ENCODE results near the gene TRIM27. TPM values are rescaled to one million over a fixed set of nuclear protein-coding genes. Genes with fewer than 3 reads are reported as not detected.
"Not testable (repeated sequence)": the region's sequence is repeated elsewhere in the genome, so short reads cannot be mapped to it uniquely, and the experiment has no call there.

The TRIM27 gene
- 61.5 and 65.9 TPM in 2 replicates for total RNA-seq

DNA sequence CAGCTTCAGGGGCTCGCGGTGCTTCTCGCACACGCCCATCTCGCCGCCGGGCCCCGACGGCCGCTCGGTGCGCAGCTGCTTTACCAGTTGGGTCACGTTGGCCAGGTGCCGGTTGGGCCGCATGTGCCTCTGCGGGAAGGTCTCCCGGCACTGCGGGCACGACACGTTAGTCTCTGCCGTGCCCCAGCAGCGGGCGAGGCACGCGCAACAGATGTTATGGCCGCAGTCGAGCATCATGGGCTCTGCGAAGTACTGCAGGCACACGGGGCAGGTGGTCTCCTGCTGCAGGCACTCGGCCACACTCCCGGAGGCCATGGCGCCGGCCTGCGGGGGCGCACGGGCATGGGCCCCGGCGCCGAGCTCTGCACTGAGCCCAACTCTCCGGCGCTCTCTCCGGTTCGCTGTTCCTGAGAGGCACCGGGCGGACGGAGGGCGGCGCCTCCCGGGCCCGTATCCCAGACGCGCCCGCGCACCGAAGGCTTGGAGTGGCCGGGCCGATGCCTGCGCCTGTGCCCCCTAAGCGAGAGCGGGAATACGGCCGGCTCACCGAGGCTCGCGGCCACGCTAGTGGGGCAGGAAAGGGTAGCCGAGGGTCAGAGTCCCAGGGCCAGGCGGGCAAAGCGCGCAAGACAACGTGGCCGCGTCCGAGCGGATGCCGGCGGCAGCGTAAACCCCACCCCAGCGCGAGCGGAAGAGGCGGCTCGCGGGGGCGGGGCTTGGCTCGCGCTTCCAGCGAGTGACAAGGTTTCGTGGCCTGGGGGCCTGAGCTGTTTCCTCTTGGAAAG lies at the start of gene TRIM27:
Gene TRIM27 (minus strand): TSS at position 668 of the 785 bp plus-strand sequence. CDS start 353 bp downstream, at position 315.
- intact Hi-C loops (cut with micrococcal nuclease), result loop anchor here (1.0 to 2.0 kb wide), 6 partner anchors 18 to 84 kb away; no protein-coding TSS in a partner anchor

- intact Hi-C loops (cut with micrococcal nuclease), result not testable (repeated sequence)
Measured at GRCh38 chr6:28970056-28970455, 46.3 kb upstream of the TRIM27 start.

- intact Hi-C loops (cut with micrococcal nuclease), result no loop called here
Measured at GRCh38 chr6:28969129-28969528, 45.3 kb upstream of the TRIM27 start.

DNA sequence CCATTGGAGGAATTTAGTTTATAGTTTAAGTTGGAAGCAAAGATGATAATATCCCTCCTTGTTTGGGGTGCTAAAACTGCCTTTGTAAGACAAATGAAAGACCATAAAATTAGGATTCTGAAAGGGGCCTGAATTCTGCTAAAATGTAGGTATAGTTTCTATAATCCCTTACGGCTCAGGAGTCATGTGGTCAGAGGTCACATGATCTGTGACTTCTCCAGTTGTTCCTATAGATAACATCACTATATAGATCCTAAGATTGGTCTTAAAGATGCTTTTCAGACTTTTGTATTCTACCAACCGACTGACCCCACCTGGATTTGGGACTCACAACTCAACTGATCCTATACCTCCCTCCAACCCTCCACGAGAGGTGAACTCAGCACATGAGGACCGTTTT lies 44.7 kb upstream of the TRIM27 start:
- intact Hi-C loops (cut with micrococcal nuclease), result no loop called here

DNA sequence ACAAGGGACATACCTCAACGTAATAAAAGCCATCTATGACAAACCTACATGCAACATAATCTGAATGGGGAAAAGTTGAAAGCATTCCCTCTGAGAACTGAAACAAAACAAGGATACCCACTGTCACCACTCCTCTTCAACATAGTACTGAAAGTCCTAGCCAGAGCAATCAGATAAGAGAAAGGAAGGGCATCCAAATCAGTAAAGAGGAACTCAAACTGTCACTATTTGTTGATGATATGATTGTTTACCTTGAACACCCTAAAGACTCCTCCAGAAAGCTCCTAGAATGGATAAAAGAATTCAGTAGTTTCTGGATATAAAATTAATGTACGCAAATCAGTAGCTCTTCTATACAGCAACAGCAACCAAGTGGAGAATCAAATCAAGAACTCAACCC lies 41.9 kb upstream of the TRIM27 start:
- intact Hi-C loops (cut with micrococcal nuclease), result no loop called here

DNA sequence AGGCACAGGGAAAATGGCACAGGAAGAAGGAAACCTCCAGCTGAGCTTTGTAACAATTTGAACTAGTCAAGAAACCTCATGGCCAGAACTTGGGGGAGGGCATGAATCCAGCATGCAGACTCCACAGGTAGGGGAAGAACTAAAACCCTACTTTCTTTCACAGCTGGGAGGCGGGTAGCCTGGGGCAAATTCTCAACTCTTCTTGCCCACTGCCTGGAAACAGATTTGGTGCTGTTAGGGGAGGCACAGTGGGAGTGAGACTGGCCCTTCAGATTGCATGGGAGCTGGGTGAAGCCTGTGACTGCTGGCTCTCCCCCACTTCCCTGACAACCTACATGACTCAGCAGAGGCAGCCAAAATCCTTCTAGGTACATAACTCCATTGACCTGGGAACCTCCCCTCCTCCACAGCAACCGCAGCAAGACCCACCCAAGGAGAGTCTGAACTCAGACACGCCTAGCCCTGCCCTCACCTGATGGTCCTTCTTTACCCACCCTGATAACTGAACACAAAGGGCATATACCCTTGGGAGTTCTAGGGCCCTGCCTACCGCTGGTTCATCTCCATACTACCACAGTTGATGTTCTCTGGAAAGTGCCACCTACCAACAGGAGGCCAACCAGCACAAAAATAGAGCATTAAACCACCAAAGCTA lies 37.2 kb upstream of the TRIM27 start:
- intact Hi-C loops (cut with micrococcal nuclease), result no loop called here

- intact Hi-C loops (cut with micrococcal nuclease), result not testable (repeated sequence)
Measured at GRCh38 chr6:28958561-28959243, 34.9 kb upstream of the TRIM27 start.

DNA sequence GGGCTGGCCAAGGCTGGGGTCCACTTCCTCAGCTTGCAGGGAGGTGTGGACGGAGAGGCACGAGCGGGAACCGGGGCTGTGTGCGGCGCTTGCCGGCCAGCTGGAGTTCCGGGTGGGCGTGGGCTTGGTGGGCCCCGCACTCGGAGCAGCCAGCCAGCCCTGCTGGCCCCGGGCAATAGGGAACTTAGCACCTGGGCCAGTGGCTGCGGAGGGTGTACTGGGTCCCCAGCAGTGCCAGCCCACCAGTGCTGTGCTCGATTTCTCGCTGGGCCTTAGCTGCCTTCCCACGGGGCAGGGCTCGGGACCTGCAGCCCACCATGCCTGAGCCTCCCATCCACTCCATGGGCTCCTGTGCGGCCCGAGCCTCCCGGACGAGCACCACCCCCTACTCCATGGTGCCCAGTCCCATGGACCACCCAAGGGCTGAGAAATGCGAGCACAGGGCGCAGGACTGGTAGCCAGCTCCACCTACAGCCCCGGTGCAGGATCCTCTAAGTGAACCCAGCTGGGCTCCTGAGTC lies 34.1 kb upstream of the TRIM27 start:
- intact Hi-C loops (cut with micrococcal nuclease), result not testable (repeated sequence)

DNA sequence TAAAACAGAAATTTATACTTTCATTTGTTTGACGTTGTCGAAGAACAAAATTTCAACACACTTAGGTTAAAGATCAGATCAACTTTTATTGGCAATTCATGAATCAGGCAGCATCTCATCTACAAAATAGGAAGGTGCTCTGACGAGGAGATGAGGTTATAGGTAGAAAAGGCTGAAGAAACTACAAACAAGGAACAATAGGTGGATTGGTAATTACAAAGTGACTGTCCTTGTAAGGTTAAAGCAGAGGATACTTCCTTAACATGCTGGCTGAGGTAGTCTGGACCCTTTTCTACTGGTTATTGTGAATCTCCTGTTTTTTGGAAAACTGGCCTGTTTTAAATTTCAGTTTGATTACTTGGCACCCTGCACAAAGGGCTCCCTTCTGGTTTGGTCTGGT lies 32.5 kb upstream of the TRIM27 start:
- intact Hi-C loops (cut with micrococcal nuclease), result no loop called here

DNA sequence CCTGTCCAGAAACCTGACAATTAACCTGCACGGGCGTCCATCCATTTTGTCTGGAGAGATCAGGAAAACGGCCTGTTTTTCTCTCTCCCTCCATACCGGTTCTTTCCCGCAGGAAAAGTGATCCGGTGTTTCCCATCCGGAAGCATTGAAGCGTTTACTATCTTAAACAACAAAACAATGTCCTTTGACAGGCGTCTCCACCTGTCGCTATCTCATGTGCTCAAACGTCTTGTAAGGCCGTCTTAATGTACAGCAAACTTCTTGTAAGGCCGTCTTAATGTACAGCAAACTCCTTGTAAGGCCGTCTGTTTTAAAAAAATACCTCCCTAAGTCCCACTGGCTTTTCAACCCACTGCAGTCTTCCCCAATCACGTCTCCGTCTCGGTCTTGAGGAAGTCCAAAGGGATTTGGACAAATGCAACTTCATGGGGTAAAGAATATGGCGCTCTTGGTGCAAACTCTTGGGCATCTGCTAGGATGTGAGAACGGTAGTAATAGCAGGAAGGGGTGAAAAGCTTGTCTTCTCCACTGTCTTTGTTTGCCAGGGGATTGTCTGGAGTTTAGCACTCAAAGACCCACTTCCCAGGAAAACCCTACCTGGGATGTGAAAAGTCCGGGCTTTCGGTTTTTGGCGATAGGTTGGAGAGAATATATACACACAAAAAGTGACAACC lies 29.9 kb upstream of the TRIM27 start:
- intact Hi-C loops (cut with micrococcal nuclease), result loop anchor here (1.0 kb wide), 1 partner anchor 12 kb away; no protein-coding TSS in a partner anchor

- intact Hi-C loops (cut with micrococcal nuclease), result loop anchor here (1.0 kb wide), 1 partner anchor 12 kb away; no protein-coding TSS in a partner anchor
Measured at GRCh38 chr6:28953039-28953584, 29.3 kb upstream of the TRIM27 start.

DNA sequence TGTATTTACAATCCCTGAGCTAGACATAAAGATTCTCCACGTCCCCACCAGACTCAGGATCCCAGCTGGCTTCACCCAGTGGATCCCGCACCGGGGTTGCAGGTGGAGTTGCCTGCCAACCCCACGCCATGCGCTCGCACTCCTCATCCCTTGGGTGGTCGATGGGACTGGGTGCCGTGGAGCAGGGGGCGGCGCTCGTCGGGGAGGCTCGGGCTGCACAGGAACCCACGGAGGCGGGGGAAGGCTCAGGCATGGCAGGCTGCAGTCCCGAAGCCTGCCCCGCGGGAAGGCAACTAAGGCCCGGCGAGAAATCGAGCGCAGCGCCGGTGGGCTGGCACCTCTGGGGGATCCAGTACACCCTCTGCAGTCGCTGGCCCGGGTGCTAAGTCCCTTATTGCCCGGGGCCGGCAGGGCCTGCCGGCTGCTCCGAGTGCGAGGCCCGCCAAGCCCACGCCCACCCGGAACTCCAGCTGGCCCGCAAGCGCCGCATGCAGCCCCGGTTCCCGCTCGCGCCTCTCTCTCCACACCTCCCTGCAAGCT lies 25.9 kb upstream of the TRIM27 start:
- intact Hi-C loops (cut with micrococcal nuclease), result not testable (repeated sequence)

DNA sequence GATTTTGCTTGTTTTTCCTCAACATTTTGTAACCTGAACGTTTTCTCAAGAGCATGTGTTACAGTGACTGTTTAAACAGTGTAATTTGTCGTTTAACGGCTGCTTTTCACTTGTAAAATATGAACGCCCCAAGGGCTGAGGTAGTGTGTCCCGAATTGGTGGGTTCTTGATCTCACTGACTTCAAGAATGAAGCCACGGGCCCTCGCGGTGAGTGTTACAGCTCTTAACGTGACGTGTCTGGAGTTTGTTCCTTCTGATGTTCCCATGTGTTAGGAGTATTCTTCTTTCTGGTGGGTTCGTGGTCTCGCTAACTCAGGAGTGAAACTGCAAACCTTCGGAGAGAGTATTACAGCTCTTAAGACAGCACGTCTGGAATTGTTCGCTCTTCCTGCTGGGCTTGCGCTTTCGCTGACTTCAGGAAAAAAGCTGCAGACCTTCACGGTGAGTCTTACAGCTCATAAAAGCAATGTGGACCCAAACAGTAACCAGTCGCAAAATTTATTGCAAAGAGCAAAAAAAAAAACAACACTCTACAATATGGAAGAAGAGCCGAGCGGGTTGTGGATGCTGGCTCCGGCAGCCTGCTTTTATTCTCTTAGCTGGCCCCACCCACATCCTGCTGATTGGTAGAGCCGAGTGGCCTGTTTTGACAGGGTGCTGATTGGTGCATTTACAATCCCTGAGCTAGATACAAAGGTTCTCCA lies 25.1 kb upstream of the TRIM27 start:
- intact Hi-C loops (cut with micrococcal nuclease), result no loop called here

DNA sequence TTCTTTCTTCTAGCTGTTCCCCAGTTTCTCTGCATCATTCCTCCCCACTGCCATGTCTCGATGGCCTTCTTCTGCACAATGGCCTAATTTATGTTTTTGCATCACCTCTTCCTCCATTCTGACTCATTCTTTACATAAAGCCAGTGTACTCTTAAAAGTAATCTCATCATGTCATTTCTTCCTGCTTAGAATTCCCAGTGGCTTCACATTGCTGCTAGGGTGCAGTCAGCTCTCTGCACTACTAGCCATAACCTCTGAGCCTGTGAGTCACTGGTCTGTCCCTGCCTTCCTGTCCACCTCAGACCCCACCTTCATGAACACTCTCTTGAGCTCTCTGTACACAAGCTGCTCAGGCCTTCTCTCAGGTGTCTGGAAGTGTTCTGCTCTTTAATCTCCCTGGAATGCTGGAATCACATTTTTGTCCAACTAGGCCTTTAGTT lies 24.1 kb upstream of the TRIM27 start:
- intact Hi-C loops (cut with micrococcal nuclease), result no loop called here

- intact Hi-C loops (cut with micrococcal nuclease), result no loop called here
Measured at GRCh38 chr6:28947067-28947765, 23.4 kb upstream of the TRIM27 start.

DNA sequence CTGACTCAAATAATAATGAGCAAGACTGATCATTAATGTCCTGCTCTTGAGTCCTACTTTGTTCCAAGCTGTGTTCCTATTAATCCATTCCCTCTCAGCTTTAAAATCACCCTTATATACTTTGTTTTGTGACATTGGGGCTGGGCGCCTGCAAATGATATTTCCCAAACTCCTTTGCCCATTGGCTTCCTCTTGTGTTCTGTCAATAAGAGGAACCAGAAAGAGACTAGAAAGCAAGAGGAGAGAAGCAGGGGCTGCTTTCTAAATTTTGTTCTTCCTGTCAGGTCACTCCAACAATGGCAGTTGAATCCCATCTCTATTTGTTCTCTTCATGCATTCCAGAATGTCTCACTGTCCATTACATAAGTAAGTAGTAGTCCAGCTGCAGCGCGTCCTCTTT lies 21.6 kb upstream of the TRIM27 start:
- intact Hi-C loops (cut with micrococcal nuclease), result no loop called here

- intact Hi-C loops (cut with micrococcal nuclease), result loop anchor here (1.0 to 5.0 kb wide), 2 partner anchors 63 to 1467 kb away; no protein-coding TSS in a partner anchor
Measured at GRCh38 chr6:28944412-28944865, 20.7 kb upstream of the TRIM27 start.

DNA sequence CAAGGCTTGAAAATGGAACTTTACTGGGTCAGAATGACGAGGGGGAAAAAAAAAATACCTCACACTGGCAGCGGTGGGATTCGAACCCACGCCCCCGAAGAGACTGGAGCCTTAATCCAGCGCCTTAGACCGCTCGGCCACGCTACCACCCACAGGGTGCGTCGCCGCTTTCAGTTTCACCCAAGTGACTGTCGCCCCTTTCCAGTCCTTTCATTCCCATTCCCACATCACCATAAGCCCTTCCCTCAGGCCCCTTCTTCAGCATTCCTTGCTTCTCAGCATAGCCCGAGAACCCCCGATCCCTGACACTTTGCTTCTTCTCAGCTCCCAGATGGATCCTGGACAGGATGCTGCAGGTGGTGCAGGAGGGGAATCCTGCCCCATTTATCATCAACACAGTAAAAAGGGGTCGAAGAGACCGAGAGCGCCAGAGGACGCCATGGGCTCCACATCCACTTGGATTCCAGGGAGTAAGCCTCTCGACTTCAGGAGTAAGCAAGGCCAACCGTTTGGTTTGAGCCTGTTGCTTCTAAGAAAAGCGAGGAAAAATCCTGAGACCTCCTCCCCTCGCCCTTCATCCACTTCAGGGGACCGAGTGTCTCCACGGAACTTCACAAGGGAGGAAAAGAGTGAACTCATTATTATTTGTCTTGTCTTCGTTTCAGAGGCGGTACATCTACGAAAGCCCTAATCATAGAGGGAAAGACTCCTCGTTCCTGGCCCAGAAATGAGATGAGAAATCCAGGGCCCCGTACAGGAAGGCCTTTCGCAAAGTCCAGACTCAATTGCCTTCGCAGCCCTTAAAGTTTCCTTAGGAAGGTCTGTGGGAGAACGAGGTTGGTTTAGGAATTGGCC lies 20.0 kb upstream of the TRIM27 start:
- intact Hi-C loops (cut with micrococcal nuclease), result loop anchor here (1.0 to 5.0 kb wide), 2 partner anchors 62 to 1466 kb away; no protein-coding TSS in a partner anchor
